IPS-20b (cell line): ENCODE measurements around the gene UNC80.

Experiments
- H3K27ac ChIP-seq: one replicate; pipeline ENCODE4 v1.5.1; 2013; ENCODE audit warnings: low read length
- H3K27me3 ChIP-seq: 2 replicates; pipeline ENCODE4 v1.6.1; 2013; ENCODE audit warnings: mild to moderate bottlenecking, low read length, inconsistent platforms; ENCODE audit not compliant: insufficient read depth
- H3K36me3 ChIP-seq: 2 replicates; pipeline ENCODE4 v1.6.1; 2013; ENCODE audit warnings: low read depth, mild to moderate bottlenecking, inconsistent platforms, low read length, moderate library complexity; ENCODE audit not compliant: insufficient read depth
- H3K4me1 ChIP-seq: 2 replicates; pipeline ENCODE4 v1.6.1; 2013; ENCODE audit warnings: mild to moderate bottlenecking, control low read depth, inconsistent platforms, low read length, moderate library complexity; ENCODE audit not compliant: insufficient read depth
- H3K4me3 ChIP-seq: 2 replicates; pipeline ENCODE4 v1.5.1; 2013; ENCODE audit warnings: mild to moderate bottlenecking, low read length, inconsistent platforms
- H3K9ac ChIP-seq: 2 replicates; pipeline ENCODE4 v1.6.1; 2013; ENCODE audit warnings: low read depth, mild to moderate bottlenecking, inconsistent platforms, low read length, moderate library complexity
- H3K9me3 ChIP-seq: 2 replicates; pipeline ENCODE4 v1.6.1; 2013; ENCODE audit warnings: mild to moderate bottlenecking, low read depth, low read length, inconsistent platforms; ENCODE audit not compliant: insufficient read depth

Gene UNC80

DNA sequence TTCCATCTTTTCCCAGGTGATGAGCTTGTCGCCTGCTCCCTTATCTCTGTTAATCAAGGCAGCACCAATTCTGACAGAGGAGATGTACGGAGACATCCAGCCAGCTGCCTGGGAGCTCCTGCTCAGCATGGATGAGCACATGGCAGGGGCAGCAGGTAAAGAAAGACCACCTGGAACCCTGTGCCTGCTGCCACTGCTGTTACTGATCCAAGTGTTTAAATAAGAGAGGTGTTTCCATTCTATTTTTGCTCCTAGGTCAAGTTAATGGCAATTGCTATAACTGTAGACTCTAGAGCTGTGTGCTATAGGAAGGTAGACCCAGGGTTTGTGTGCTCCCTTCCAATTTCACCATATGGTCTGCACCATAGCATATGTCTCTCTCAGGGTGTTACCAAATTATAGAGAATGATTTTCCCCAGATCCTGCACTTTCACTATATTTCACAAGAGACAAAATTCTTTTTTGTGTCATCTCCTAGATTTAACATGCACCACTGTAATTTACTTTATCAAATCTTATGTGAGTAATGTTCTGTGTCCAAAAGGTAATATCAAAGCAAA lies 142.2 kb downstream of the UNC80 start:
- H3K9ac ChIP-seq, result no peak overlapping the region
- no peak overlapping the region for H3K27ac ChIP-seq
- no peaks in the 10 kb centered on the region for H3K4me1 ChIP-seq
- no peaks in the 10 kb centered on the region for H3K36me3 ChIP-seq
- no peaks in the 10 kb centered on the region for H3K9me3 ChIP-seq
- no peak overlapping the region for H3K4me3 ChIP-seq
- no peaks in the 10 kb centered on the region for H3K27me3 ChIP-seq

DNA sequence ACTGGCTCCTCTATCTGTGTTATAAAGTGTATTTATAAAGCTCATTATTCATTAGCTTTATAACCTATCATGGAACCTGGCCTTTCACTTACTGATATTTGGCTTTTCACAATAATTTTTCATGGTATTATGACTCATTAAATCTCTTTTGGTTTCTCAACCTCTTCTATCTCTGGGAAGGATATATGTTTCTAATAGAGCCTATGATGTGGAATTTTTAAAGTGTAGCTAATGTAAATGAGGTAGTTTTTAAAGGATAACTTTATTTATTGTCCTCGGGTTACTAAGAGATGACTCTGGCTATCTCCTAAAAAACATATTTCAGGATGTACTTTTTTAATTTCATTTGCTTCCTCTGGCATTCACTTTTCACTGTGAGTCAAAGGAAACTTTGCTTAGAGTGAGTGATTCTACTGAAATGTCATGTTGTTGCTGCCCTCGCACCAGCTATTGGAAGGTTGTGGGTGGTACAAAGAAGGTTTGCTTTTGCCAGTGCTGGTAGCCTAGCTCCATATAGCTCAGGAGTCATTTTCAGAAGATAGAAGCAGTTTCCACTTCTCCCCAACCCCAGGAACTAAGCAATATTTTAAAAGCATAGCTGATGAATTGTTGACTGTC lies 145.6 kb downstream of the UNC80 start:
- Histone ChIP-seq H3K9ac (no peak overlapping the region), H3K27ac (no peak overlapping the region), H3K4me1 (no peaks in the 10 kb centered on the region), H3K9me3 (no peaks in the 10 kb centered on the region), H3K4me3 (no peak overlapping the region), H3K36me3 (no peaks in the 10 kb centered on the region), H3K27me3 (no peaks in the 10 kb centered on the region)

DNA sequence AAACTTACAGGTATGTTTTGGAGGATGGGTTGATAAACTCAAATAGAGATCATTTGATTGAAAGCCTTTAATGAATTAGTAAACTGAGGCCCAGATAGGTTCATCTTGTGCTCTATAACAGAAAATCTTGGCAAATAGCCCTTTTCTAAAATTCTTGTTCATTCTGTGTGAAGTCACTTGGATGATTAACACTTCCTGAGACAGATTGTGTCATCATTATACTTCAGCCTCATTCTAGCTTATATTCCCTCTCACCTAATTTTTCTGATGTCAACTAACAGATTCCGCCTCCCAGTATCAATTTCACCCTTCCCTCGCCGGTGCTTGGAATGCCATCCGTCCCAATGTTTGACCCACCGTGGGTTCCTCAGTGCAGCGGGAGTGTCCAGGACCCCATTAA lies 146.6 kb downstream of the UNC80 start:
- Histone ChIP-seq H3K9ac (no peak overlapping the region), H3K4me3 (no peak overlapping the region), H3K36me3 (no peaks in the 10 kb centered on the region), H3K9me3 (no peaks in the 10 kb centered on the region), H3K27me3 (no peaks in the 10 kb centered on the region), H3K27ac (no peak overlapping the region), H3K4me1 (no peaks in the 10 kb centered on the region)

DNA sequence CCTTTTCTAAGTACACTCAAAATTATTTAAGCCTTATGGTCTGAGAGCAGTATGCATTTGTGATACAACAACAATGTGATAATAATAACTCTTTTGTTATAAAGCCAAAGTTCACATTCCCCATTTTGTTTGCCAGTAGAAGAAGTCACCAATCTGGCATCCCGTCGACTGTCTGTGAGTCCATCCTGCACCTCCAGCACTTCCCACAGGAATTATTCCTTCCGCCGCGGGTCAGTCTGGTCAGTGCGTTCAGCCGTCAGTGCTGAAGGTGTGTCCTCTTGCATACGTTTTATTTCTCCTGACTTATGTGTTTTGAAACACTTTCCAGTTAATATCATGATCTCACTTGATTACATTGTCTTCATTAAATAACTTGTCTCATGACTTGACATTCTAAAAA lies 150.5 kb downstream of the UNC80 start:
- Histone ChIP-seq H3K27ac (no peak overlapping the region), H3K9ac (no peak overlapping the region), H3K36me3 (no peaks in the 10 kb centered on the region), H3K9me3 (no peaks in the 10 kb centered on the region), H3K27me3 (no peaks in the 10 kb centered on the region), H3K4me1 (no peaks in the 10 kb centered on the region), H3K4me3 (no peak overlapping the region)

DNA sequence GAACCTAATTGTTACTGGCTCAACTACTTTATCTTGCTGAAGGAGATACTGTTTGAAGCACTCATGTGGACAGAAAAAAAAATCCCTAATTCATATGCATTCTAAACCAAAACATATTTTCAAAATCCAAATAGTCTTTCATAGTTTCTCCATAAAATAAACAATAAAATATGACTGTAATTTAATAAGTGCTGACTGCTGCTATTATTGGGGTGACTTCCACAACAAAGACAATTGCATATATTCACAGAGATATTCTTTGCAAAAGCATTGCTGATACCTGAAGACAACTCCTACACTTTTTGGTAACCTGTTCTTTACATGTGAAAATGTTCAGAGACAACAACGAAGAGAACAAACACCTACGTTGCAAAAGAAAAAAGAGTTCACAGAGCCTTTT lies 157.7 kb downstream of the UNC80 start:
- H3K36me3 ChIP-seq, result no peaks in the 10 kb centered on the region
- H3K27me3 ChIP-seq, result no peaks in the 10 kb centered on the region
- H3K4me1 ChIP-seq, result no peaks in the 10 kb centered on the region
- no peak overlapping the region for H3K4me3 ChIP-seq
- no peaks in the 10 kb centered on the region for H3K9me3 ChIP-seq
- H3K9ac ChIP-seq, result no peak overlapping the region
- no peak overlapping the region for H3K27ac ChIP-seq

DNA sequence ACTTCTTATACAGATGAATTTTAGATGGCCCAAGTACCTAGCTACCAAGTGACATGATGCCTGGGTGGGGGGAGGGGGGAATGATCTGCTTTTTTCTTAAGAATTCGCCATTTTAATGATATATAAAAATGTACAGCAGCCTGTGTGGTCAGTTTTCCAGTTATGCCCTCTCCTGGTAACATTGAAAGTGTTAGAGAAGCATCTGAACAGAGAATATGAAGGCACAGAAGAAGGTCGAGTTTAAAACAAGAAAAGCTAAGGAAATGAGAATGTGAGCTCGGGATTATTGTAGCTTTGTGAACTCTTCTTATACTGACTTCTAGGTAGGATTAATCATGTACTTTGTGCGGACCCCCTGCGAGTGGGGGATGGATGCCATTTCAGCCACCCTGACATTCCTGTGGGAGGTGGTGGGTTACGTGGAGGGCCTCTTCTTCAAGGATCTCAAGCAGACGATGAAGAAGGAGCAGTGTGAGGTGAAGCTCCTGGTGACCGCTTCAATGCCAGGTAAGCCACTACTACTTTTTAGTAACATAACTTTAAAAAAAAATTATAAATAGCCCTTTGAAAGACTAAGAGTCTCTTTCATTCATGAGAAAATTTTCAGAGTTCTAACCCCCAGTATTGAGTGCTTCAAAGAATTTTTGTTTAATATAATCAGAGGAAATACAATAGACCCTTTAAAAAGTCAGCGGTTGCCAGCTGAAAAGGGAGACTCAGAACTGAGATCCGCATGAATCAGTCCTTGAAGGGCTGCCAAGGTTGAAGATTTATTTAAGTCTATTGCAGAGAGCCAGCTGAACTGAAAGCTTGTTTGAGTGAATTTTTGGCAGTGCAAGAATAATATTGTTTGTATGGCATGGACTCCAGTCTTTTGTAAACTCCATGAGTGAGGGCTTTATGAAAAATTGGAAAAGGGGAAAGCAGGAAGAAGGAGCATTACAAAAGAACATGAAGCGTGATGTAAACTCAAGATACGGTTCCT lies 162.2 kb downstream of the UNC80 start:
- H3K36me3 ChIP-seq, result no peaks in the 10 kb centered on the region
- no peaks in the 10 kb centered on the region for H3K4me1 ChIP-seq
- H3K9me3 ChIP-seq, result no peaks in the 10 kb centered on the region
- no peak overlapping the region for H3K9ac ChIP-seq
- H3K27ac ChIP-seq, result no peak overlapping the region
- no peaks in the 10 kb centered on the region for H3K27me3 ChIP-seq
- H3K4me3 ChIP-seq, result no peak overlapping the region

DNA sequence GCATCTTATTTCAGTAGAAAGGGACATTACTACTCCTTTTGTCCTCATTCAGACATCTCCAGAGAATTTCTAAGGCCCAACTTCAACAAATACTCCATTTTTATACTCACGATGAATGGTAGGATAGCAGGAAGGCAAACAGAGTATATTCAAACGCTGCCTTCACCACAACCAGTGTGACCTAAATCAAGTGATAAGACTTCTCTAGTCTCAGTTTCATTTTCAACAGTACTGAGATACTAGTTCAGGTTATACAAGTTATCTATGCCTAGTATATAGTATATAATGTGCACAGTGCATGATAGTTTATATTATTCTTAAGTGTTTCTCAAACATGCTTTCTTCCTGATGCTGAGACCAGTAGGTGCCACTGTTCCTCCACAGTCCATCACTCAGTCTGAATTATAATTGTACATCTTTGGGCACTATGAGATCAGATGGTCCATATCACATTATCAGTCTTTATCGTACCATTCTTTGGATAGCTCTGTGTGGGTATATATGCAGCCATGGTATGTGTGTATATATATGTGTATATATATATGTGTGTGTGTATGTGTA lies 164.6 kb downstream of the UNC80 start:
- H3K36me3 ChIP-seq, result no peaks in the 10 kb centered on the region
- no peaks in the 10 kb centered on the region for H3K9me3 ChIP-seq
- H3K27me3 ChIP-seq, result no peaks in the 10 kb centered on the region
- H3K4me1 ChIP-seq, result no peaks in the 10 kb centered on the region
- H3K9ac ChIP-seq, result no peak overlapping the region
- no peak overlapping the region for H3K27ac ChIP-seq
- H3K4me3 ChIP-seq, result no peak overlapping the region

DNA sequence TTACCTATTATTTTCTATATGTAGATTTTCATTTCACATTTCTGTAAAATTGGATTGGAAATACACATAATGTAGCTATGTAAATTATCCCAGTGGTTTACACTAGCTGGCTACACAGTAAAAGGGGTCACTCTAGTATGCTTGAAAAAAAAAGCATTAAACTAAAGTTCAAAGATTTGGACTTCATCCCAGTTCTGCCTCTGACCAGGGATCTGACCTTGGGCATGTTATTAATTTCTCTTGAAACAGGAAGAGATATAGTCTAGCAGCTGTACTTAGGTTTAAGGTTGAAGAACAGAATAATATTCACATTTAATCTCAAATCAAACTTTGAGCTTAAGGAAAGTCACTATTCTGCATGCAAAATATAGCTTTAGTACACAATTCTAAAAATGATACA lies 166.3 kb downstream of the UNC80 start:
- Histone ChIP-seq H3K36me3 (no peaks in the 10 kb centered on the region), H3K9me3 (no peaks in the 10 kb centered on the region), H3K4me1 (no peaks in the 10 kb centered on the region), H3K9ac (no peak overlapping the region), H3K4me3 (no peak overlapping the region), H3K27ac (no peak overlapping the region), H3K27me3 (no peaks in the 10 kb centered on the region)

DNA sequence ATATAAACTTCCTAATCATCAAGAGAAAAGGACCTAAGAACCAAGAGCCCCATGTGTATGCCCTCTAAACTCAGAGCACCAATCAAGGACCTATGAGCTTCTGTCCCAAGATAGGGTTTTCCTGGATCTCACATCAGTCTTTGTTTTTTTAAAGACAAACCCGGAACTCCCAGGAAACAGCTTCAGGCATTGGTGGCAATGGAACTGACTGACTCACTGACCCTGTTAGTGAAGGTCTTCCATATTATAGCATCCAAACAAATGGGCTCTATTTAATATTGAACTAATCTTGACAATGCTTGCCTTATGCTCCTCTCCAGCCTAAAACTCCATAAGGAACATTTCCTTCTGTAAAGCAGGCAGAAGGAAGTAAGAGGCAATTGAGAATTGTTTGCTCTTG lies 167.3 kb downstream of the UNC80 start:
- H3K9me3 ChIP-seq, result no peaks in the 10 kb centered on the region
- H3K4me3 ChIP-seq, result no peak overlapping the region
- no peak overlapping the region for H3K9ac ChIP-seq
- no peak overlapping the region for H3K27ac ChIP-seq
- no peaks in the 10 kb centered on the region for H3K36me3 ChIP-seq
- no peaks in the 10 kb centered on the region for H3K27me3 ChIP-seq
- no peaks in the 10 kb centered on the region for H3K4me1 ChIP-seq

DNA sequence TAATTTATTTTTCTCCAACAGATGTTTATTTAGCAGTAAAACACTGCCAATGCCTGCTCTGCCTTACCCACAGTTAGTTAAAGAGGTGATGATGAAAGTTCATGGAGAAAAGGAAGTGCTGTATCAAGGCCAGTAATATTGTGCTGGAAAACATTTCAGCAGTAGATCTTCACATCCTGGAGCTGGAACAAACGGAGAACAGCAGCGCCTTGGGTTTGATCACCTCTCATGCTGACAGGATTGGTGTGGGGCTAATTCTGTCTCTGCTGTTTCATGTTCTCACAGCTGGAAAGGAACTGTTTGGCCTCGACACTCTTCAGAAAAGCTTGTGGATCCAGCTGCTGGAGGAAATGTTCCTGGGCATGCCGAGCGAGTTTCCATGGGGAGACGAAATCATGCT lies 169.3 kb downstream of the UNC80 start:
- Histone ChIP-seq H3K4me1 (no peaks in the 10 kb centered on the region), H3K4me3 (no peak overlapping the region), H3K9me3 (no peaks in the 10 kb centered on the region)

DNA sequence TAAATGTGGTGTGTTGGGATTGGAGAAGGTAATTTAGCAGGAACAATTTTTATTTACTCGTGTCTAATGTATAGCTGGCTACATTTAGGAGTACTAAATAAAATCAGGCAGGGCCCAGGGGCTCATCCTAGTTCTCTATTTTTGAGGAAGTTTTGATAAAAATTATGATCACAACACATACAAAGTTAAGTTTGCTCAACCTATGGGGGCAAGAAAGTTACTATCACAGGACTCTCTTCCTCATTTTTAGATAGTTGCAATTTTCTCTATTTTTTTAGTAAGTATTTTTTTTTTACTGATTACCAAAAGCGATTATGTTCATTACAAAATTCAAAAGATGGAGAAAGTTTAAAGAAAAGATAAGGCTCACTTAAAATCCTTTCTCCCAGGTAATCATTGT lies 170.8 kb downstream of the UNC80 start:
- Histone ChIP-seq H3K4me1 (no peaks in the 10 kb centered on the region), H3K27me3 (no peaks in the 10 kb centered on the region), H3K9me3 (no peaks in the 10 kb centered on the region), H3K36me3 (no peaks in the 10 kb centered on the region), H3K4me3 (no peak overlapping the region), H3K9ac (no peak overlapping the region), H3K27ac (no peak overlapping the region)

More for the DNA sequence above, 169.3 kb downstream of the UNC80 start:
- H3K36me3 ChIP-seq, result no peaks in the 10 kb centered on the region
- H3K27ac ChIP-seq, result no peak overlapping the region
- H3K9ac ChIP-seq, result no peak overlapping the region
- H3K27me3 ChIP-seq, result no peaks in the 10 kb centered on the region
